MM.1S (cell line): Measurements from ENCODE around the gene SRRM3.

Experiments used
- EZH2phosphoT487 ChIP-seq: fragments of 300-600 bp; sonication (generic); IDR thresholded peaks from 2 replicates; pipeline ENCODE4 v1.6.1; 2018; ENCODE audit warnings: antibody characterized with exemption, low read length
- TF ChIP-seq, protein P1 (sequence below): fragments of 300-600 bp; sonication (generic); IDR thresholded peaks from 2 replicates; pipeline ENCODE4 v1.5.1; 2016; ENCODE audit warnings: antibody characterized with exemption, low read length, mixed read lengths

DNA sequence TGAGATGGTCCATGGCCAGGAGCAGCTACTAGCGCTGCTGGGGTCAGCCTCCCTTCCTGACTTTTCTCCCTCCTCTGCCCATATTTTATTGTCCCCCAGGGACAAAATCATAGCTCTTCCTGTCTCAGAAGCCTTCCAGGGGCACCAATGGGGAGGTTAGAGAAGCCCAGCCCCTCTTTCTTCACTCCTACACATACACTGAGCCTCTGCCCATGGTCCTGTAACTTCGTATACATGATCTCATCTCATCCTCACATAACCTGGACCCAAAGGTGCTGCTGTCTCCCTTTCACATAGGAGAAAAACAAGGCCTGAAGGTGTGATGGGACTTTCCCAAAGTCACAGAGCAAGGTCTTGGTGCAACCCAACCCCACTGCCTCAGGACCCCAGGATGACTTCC lies 2.5 kb downstream of the SRRM3 start:
- TF ChIP-seq, protein P1, sequence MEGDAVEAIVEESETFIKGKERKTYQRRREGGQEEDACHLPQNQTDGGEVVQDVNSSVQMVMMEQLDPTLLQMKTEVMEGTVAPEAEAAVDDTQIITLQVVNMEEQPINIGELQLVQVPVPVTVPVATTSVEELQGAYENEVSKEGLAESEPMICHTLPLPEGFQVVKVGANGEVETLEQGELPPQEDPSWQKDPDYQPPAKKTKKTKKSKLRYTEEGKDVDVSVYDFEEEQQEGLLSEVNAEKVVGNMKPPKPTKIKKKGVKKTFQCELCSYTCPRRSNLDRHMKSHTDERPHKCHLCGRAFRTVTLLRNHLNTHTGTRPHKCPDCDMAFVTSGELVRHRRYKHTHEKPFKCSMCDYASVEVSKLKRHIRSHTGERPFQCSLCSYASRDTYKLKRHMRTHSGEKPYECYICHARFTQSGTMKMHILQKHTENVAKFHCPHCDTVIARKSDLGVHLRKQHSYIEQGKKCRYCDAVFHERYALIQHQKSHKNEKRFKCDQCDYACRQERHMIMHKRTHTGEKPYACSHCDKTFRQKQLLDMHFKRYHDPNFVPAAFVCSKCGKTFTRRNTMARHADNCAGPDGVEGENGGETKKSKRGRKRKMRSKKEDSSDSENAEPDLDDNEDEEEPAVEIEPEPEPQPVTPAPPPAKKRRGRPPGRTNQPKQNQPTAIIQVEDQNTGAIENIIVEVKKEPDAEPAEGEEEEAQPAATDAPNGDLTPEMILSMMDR: no peak
- no peak for TF ChIP-seq EZH2phosphoT487
